ENCODE measurements around the gene WDR86.

DNA sequence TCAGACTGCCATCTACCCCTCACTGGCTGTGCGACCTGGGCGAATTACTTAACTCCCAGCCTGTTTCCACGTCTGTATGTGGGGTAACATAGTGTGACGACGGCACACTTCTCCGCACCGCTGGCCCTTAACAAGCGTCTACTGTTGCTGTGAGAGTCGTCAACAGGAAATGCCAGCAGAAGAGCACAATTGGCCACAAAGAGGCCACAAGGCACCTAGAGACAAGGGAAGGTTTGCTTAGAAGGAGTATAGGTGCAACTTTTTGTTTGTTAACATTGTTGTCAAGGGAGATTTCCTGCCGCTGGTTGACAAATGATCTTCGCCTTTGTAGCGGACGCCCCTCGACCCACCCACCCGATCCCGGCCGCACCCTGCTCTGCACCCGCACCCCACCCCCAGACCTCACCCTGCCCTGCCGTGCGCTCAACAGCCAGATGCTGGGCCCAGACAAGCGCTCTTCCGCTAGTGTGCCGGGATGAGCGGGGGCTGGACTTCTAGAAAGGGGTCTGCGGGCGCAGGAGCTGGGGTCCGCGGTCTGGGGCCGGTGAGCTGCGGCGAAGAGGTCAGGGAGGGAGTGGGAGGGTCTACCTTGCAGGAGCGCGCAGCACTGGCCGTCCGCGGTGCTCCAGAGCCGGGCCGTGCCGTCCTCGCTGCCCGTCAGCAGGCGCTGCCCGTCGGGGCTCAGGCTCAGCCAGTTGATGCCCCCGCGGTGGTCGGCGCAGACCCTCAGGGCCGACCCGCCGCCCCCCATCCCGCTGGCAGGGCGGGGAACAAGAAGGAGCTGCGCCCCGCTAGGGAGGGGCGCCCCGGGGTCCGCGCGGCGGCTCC lies 785 bp downstream of the WDR86 start:
- TF ChIP-seq, protein P1, sequence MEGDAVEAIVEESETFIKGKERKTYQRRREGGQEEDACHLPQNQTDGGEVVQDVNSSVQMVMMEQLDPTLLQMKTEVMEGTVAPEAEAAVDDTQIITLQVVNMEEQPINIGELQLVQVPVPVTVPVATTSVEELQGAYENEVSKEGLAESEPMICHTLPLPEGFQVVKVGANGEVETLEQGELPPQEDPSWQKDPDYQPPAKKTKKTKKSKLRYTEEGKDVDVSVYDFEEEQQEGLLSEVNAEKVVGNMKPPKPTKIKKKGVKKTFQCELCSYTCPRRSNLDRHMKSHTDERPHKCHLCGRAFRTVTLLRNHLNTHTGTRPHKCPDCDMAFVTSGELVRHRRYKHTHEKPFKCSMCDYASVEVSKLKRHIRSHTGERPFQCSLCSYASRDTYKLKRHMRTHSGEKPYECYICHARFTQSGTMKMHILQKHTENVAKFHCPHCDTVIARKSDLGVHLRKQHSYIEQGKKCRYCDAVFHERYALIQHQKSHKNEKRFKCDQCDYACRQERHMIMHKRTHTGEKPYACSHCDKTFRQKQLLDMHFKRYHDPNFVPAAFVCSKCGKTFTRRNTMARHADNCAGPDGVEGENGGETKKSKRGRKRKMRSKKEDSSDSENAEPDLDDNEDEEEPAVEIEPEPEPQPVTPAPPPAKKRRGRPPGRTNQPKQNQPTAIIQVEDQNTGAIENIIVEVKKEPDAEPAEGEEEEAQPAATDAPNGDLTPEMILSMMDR (IDR thresholded peaks at IDR 0.05; ENCODE audit: insufficient read depth, low read length) = no peak
- no peak for TF ChIP-seq GABPA (IDR thresholded peaks at IDR 0.05; ENCODE audit: low read depth)

All from HL-60 (cell line).